Measurements from ENCODE around the gene EDC3. TPM values are rescaled to one million over a fixed set of nuclear protein-coding genes. Genes with fewer than 3 reads are reported as not detected.
A peak's percentile ranks its signal among the peaks of the same experiment; 100 is the strongest.
"Not testable (repeated sequence)": the region's sequence is repeated elsewhere in the genome, so short reads cannot be mapped to it uniquely, and the experiment has no call there.

EDC3 gene
- total RNA-seq, 3 donors from 2014 or later = 30.9 to 31.9 (median 31.6) TPM

- ATAC-seq = no peak
Measured at GRCh38 chr15:74630284-74631086, 65.3 kb downstream of the EDC3 start.

GRCh38 chr15:74629696-74630095, 66.1 kb downstream of the EDC3 start:
- not testable (repeated sequence) for ATAC-seq; H3K4me3 ChIP-seq; H3K9me3 ChIP-seq; H3K4me1 ChIP-seq (ENCODE audit: low read depth)
- H3K36me3 ChIP-seq (ENCODE audit: low read depth) = peaks cover 25% of the 10 kb centered on the region
- peak in 2 of 3 donors; percentile 12 to 22 for DNase-seq
- intact Hi-C loops (cut with DNase I, micrococcal nuclease) = loop anchor here in 1 of 2 donors (10.0 kb wide), 1 partner anchor 245 kb away; no protein-coding TSS in a partner anchor

More at GRCh38 chr15:74630284-74631086, 65.3 kb downstream of the EDC3 start:
- no peaks in the 10 kb centered on the region for H3K4me1 ChIP-seq (ENCODE audit: low read depth)
- DNase-seq = peak in 2 of 3 donors; percentile 14 to 53
- intact Hi-C loops (cut with DNase I, micrococcal nuclease) = no loop called here
- TF ChIP-seq CTCF (IDR thresholded peaks at IDR 0.05) = no peak
- H3K4me3 ChIP-seq = no peak overlapping the region
- H3K9me3 ChIP-seq = no peaks in the 10 kb centered on the region
- peaks cover 25% of the 10 kb centered on the region for H3K36me3 ChIP-seq (ENCODE audit: low read depth)

- no peak overlapping the region for H3K4me3 ChIP-seq
- peaks cover 25% of the 10 kb centered on the region for H3K36me3 ChIP-seq (ENCODE audit: low read depth)
- no peaks in the 10 kb centered on the region for H3K4me1 ChIP-seq (ENCODE audit: low read depth)
- intact Hi-C loops (cut with DNase I, micrococcal nuclease) = loop anchor here in 1 of 2 donors (10.0 kb wide), 1 partner anchor 244 kb away; no protein-coding TSS in a partner anchor
- H3K9me3 ChIP-seq = no peaks in the 10 kb centered on the region
- no peak for TF ChIP-seq CTCF (IDR thresholded peaks at IDR 0.05)
- DNase-seq = peak in 2 of 3 donors; percentile 14 to 39
- ATAC-seq = no peak
Measured at GRCh38 chr15:74628949-74629348, 66.9 kb downstream of the EDC3 start.

- Histone ChIP-seq H3K4me1 (ENCODE audit: low read depth) (peaks cover 2% of the 10 kb centered on the region), H3K36me3 (ENCODE audit: low read depth) (peaks cover 31% of the 10 kb centered on the region), H3K9me3 (no peaks in the 10 kb centered on the region), H3K4me3 (no peak overlapping the region)
- DNase-seq (peak in 2 of 3 donors; percentile 15 to 16), ATAC-seq (no peak)
- TF ChIP-seq CTCF (IDR thresholded peaks at IDR 0.05) = no peak
- intact Hi-C loops (cut with DNase I, micrococcal nuclease) = loop anchor here in 1 of 2 donors (10.0 kb wide), 1 partner anchor 243 kb away; no protein-coding TSS in a partner anchor
Measured at GRCh38 chr15:74628199-74628598, 67.6 kb downstream of the EDC3 start.

- peaks cover 33% of the 10 kb centered on the region for H3K36me3 ChIP-seq (ENCODE audit: low read depth)
- ATAC-seq (no peak), DNase-seq (peak in 1 of 3 donors; percentile 19)
- H3K9me3 ChIP-seq = no peaks in the 10 kb centered on the region
- no peak overlapping the region for H3K4me3 ChIP-seq
- no peak for TF ChIP-seq CTCF (IDR thresholded peaks at IDR 0.05)
- intact Hi-C loops (cut with DNase I, micrococcal nuclease) = loop anchor here in 1 of 2 donors (10.0 kb wide), 1 partner anchor 243 kb away; no protein-coding TSS in a partner anchor
- peaks cover 2% of the 10 kb centered on the region for H3K4me1 ChIP-seq (ENCODE audit: low read depth)
Measured at GRCh38 chr15:74627766-74628165, 68.1 kb downstream of the EDC3 start.

Measured in mucosa of descending colon (tissue), 3 donors.